Cardiac muscle cell (in vitro differentiated cells and primary cell): ENCODE measurements around the gene TRIM41. TPM values are rescaled to one million over a fixed set of nuclear protein-coding genes. Genes with fewer than 3 reads are reported as not detected.
A peak's percentile ranks its signal among the peaks of the same experiment; 100 is the strongest.
"Not testable (repeated sequence)": the region's sequence is repeated elsewhere in the genome, so short reads cannot be mapped to it uniquely, and the experiment has no call there.

ENCODE experiments used
- DNase-seq, 2 donors: peaks; one replicate each; pipeline versions ENCODE4 v3.0.0 to v3.0.0-alpha.2; 2010 to 2017; ENCODE audit warnings: low read depth in 1 of 2, low spot score in 1 of 2
- H3K27ac ChIP-seq: fragments of 200-600 bp; sonication (generic); 2 replicates; pipeline ENCODE4 v1.5.1; 2016
- H3K27me3 ChIP-seq: fragments of 200-600 bp; sonication (generic); 2 replicates; pipeline ENCODE4 v1.6.0; 2016; ENCODE audit warnings: control low read depth
- H3K36me3 ChIP-seq: fragments of 200-600 bp; sonication (generic); 2 replicates; pipeline ENCODE4 v1.5.1; 2016; ENCODE audit warnings: control low read depth
- H3K4me1 ChIP-seq: fragments of 200-600 bp; sonication (generic); 2 replicates; pipeline ENCODE4 v1.8.1; 2017; ENCODE audit warnings: low read depth, mild to moderate bottlenecking, mixed run types
- H3K4me3 ChIP-seq: fragments of 200-600 bp; sonication (generic); 2 replicates; pipeline ENCODE4 v1.5.1; 2016; ENCODE audit warnings: mild to moderate bottlenecking
- H3K9me3 ChIP-seq: fragments of 200-600 bp; sonication (generic); 2 replicates; pipeline ENCODE4 v1.5.1; 2017; ENCODE audit warnings: low read depth, mild to moderate bottlenecking, control low read depth
- CTCF ChIP-seq: IDR thresholded peaks from 2 replicates; pipeline ENCODE4 v1.5.1; 2012; ENCODE audit warnings: low read depth, mild to moderate bottlenecking, low read length
- polyA plus RNA-seq: library from polyadenylated mRNA; unstranded; fragments of >200 nt; fragmentation: Nextera tagmentation; extraction: Ambion mirVana; gene quantifications from 2 replicates; pipeline ENCODE4 v1.2.1, GENCODE V29; 2016
- total RNA-seq: library from RNA; depleted of rRNA; stranded (reverse); fragments of >200 nt; gene quantifications from 2 replicates; pipeline ENCODE4 v1.2.3, GENCODE V29; 2016

The TRIM41 gene
- total and polyA plus RNA-seq, 2 experiments from 2014 or later, result 5.4 to 30.1 TPM

DNA sequence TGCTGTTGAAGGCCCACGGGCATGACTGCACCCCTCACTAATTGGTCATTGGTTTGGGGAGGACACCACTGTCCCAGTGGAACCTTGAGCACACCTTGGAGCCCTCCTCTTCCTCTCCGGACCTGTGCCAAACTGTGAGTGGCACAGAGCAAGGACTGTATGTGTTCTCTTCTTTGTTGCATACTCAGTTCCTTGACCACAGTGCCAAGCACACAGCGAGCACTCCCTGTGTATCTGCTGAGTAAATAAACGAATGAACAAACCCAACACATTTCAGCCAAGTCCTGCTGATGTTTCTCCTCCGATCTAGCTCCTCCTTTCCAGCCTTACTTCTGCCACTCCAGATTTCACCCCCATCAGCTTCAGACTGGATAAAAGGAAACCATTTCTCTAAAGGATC, 40.6 kb downstream of the TRIM41 start:
- Histone ChIP-seq H3K4me1 (peaks cover 15% of the 10 kb centered on the region), H3K27me3 (no peaks in the 10 kb centered on the region), H3K36me3 (peaks cover 4% of the 10 kb centered on the region), H3K4me3 (no peak overlapping the region), H3K27ac (no peak overlapping the region), H3K9me3 (no peaks in the 10 kb centered on the region)
- no peak for TF ChIP-seq CTCF
- no peak for DNase-seq

DNA sequence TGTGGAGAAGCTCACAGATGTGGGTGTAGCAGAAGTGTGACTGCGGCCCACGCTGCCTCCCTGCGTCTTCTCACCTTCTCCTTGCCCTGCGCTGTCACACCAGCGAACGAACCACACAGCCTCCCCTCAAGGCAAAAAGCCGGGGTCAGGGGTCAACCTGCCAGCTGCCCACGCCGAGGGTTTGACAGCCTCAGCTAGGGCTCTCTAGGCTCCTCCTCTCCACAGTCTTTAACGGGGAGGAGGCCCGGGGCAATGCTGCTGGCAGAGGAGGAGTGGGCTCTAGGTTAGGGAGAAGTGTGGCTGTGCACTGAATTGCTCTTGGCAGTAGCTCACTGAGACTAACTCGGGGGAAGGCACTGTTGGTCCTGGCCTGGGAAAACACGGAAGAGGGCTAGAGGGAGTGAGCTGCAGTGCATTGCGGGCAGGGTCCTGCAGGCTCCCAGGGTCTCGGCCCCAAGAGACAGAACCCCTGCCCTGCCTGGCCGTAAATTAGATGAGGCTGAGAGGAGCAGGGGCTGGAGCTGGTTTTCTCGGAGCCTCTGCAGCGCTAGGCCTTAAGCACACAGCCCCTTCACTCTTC, 42.1 kb downstream of the TRIM41 start:
- Histone ChIP-seq H3K4me1 (no peaks in the 10 kb centered on the region), H3K9me3 (no peaks in the 10 kb centered on the region), H3K27ac (peak overlapping the region; percentile 53), H3K36me3 (peaks cover 4% of the 10 kb centered on the region), H3K27me3 (no peaks in the 10 kb centered on the region), H3K4me3 (no peak overlapping the region)
- no peak for DNase-seq
- no peak for TF ChIP-seq CTCF

- DNase-seq, H3K36me3 ChIP-seq, H3K9me3 ChIP-seq, H3K4me3 ChIP-seq, H3K27me3 ChIP-seq, H3K4me1 ChIP-seq, H3K27ac ChIP-seq: not testable (repeated sequence)
Observed at GRCh38 chr5:181267291-181267904, 44.3 kb downstream of the TRIM41 start.

- not testable (repeated sequence) for H3K4me1 ChIP-seq, H3K36me3 ChIP-seq, DNase-seq, H3K4me3 ChIP-seq, H3K27ac ChIP-seq, H3K9me3 ChIP-seq, H3K27me3 ChIP-seq
Observed at GRCh38 chr5:181267907-181268306, 44.8 kb downstream of the TRIM41 start.

DNA sequence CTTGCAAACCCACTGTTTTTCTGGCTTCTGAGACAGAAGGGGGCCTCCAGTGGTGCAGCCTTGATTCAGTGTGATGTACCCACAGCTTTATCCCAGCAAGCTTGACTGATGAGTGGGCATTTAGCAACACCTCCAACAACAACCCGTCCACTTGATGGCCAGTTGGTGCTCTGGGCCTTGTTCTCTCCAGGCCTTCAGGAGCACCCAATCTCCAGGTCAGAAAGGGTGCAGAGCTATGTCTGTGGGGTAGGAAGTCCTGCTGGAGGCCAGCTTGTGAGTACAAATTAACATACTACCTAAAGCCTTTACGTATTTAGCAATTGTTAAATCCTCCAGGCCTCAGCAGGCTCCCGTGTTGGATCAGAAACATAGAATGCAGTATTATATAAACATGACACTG, 48.0 kb downstream of the TRIM41 start:
- Histone ChIP-seq H3K4me3 (no peak overlapping the region), H3K4me1 (no peaks in the 10 kb centered on the region), H3K27me3 (no peaks in the 10 kb centered on the region), H3K36me3 (no peaks in the 10 kb centered on the region), H3K27ac (no peak overlapping the region), H3K9me3 (no peaks in the 10 kb centered on the region)
- no peak for DNase-seq
- TF ChIP-seq CTCF, result no peak

DNA sequence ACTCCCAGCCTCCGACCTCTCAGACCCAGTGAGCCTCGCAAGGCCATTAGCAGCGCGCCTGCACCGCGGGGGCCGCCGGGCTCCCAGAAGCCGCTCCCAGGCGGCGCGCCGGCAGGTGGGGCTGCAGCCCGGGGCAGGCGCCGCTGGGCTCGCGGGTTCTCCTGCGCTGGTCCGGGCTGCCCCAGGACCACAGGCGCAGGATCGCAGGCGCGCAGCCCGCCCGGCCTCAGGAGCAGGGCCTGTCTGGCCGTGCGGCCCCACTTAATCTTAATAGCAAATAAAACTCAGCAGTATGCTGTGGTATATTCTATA, 50.3 kb downstream of the TRIM41 start:
- not testable (repeated sequence) for H3K4me1 ChIP-seq, H3K27me3 ChIP-seq, H3K27ac ChIP-seq, H3K36me3 ChIP-seq, H3K9me3 ChIP-seq, H3K4me3 ChIP-seq
- peak in 1 of 2 donors; percentile 65 for DNase-seq

GRCh38 chr5:181280251-181280762, 57.2 kb downstream of the TRIM41 start:
- H3K9me3 ChIP-seq, result no peaks in the 10 kb centered on the region
- peak overlapping the region; percentile 43 for H3K4me3 ChIP-seq
- no peaks in the 10 kb centered on the region for H3K36me3 ChIP-seq
- H3K27me3 ChIP-seq, result no peaks in the 10 kb centered on the region
- TF ChIP-seq CTCF, result no peak
- no peak for DNase-seq
- no peak overlapping the region for H3K27ac ChIP-seq
- H3K4me1 ChIP-seq, result no peaks in the 10 kb centered on the region
